Hippocampal formation (tissue), 2 donors: ENCODE measurements around the gene KPTN.
"Not testable (repeated sequence)": the region's sequence is repeated elsewhere in the genome, so short reads cannot be mapped to it uniquely, and the experiment has no call there.

Experiments
- DNase-seq, 2 donors: peaks; one replicate each; lab custom pipeline; 2025; lab: John Stamatoyannopoulos, UW

KPTN gene

DNA sequence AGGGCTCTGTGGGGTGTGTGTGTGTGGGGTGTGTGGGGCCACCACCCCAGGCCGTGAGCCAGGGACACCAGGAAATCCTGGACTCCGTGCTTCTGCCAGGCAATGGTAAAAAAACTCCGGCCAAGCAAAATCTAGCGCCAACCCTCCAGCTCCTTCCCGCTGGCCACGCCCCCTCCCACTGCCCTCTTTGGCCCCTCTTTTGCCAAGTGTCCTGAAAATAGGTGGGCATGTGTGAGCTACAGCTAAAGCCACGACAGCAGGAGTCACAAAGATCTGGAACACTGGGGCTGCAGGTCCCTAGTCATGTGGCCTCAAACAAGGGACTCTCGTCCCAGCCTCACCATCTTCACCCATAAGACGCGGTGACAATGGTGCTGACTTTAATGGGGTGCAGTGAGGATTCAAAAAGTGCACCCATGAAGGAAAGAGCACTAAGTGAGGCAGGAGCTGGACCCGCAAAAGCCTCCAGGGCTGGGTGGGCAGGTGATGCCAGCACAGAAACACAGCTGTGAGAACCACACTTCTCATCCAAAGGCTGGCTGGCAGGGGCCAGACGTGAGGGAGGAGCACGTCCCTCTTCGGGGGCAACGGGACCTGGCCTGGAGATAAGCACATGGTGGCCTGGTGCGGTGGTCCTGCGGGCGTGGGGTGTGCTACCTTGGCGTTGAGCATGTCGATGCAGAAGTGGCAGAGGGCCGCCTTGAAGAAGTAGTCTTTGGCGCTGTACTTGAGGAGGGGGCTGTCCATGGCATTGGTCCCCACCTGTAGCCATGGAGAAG is 7.5 kb upstream of the KPTN start:
- DNase-seq, result no peak

DNA sequence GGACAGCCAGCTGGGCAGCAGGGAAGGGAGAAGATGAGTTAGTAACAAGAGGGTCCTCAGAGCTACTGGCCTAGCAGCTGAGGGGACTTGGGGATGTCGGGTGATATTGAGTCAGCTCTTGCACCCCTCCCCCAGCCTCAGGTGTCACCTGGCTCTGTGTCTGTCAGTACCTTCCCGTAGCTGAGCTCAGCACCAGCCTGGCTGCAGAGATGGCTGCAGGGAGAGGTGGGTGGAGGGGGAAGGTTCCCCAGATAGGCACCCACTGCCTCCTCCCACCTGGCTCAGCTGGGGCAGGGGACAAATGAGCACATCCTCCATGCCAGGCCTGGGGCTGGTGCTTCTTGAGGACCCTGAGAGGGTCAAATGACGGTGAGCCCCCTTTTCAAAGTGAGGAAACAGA is 6.8 kb upstream of the KPTN start:
- no peak for DNase-seq

DNA sequence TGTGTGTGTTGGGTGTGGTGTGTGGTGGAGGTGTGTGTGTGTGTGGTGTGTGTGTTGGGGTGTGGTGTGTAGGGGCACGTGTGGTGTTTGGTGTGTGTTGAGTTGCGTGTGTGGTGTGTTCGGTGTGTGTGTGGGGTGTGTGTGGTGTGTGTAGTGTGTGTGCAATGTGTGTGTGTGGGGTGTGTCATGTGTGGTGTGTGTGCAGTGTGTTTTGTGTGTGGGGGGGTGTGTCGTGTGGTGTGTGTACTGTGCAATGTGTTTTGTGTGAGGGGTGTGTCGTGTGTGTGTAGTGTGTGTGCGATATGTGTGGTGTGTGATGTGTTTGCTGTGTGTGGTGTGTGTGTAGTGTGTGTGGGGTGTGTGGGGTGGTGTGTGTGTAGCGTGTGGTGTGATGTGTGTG is 6.0 kb upstream of the KPTN start:
- no peak for DNase-seq

GRCh38 chr19:47489072-47489914 is 5.3 kb upstream of the KPTN start:
- DNase-seq, result no peak

- no peak for DNase-seq
Measured at GRCh38 chr19:47487551-47488515, 3.8 kb upstream of the KPTN start.

- DNase-seq, result no peak
Measured at GRCh38 chr19:47486900-47487299, 2.9 kb upstream of the KPTN start.

DNA sequence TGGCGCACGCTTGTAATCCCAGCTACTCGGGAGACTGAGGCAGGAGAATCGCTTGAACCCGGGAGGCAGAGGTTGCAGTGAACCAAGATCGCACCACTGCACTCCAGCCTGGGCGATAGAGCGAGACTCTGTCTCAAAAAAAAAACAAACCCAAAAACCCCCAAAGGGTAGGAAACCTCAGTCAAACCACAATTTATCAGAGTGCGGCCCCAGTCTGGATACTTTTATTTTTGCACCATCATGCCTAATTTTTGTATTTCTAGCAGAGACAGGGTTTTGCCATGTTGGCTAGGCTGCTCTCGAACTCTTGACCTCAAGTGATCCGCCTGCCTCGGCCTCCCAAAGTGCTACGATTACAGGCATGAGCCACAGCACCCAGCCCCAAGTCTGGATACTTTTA is 2.2 kb upstream of the KPTN start:
- DNase-seq, result not testable (repeated sequence)

GRCh38 chr19:47485210-47485609 is 1.2 kb upstream of the KPTN start:
- no peak for DNase-seq

- no peak for DNase-seq
Measured at GRCh38 chr19:47483200-47483599, 819 bp downstream of the KPTN start.

GRCh38 chr19:47481460-47482052 is 2.5 kb downstream of the KPTN start:
- DNase-seq, result no peak

GRCh38 chr19:47480658-47481057 is 3.4 kb downstream of the KPTN start:
- DNase-seq, result no peak

- DNase-seq, result no peak
Measured at GRCh38 chr19:47479701-47480503, 4.1 kb downstream of the KPTN start.

- no peak for DNase-seq
Measured at GRCh38 chr19:47476438-47476972, 7.5 kb downstream of the KPTN start.

GRCh38 chr19:47475465-47475864 is 8.6 kb downstream of the KPTN start:
- no peak for DNase-seq

DNA sequence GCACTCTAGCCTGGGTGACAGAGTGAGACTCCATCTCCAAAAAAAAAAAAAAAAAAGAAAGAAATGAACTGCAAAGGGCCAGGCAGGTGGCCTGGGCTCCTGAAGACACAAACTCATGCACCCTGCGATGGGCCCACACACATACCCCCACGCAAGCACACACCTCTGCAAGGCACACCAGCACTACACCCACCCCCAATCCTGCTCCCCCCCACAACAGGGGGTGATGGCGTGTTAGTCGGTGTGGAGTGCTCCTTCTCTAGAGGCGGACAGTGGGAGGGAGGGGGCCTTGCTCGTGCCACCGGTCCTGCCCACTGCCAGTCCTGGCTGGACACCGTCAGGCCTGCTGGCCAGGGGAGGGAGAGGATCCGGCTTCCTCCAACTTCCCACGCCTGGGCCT is 10.7 kb downstream of the KPTN start:
- DNase-seq, result no peak

- peak; percentile 45 to 47 for DNase-seq
Measured at GRCh38 chr19:47471733-47472457, 12.1 kb downstream of the KPTN start, which contains the start of gene SLC8A2. Gene SLC8A2 (minus strand): TSS chr19:47471893. CDS start chr19:47466403, 5,490 bp downstream.

GRCh38 chr19:47471381-47471732 is 12.7 kb downstream of the KPTN start:
- no peak for DNase-seq

DNA sequence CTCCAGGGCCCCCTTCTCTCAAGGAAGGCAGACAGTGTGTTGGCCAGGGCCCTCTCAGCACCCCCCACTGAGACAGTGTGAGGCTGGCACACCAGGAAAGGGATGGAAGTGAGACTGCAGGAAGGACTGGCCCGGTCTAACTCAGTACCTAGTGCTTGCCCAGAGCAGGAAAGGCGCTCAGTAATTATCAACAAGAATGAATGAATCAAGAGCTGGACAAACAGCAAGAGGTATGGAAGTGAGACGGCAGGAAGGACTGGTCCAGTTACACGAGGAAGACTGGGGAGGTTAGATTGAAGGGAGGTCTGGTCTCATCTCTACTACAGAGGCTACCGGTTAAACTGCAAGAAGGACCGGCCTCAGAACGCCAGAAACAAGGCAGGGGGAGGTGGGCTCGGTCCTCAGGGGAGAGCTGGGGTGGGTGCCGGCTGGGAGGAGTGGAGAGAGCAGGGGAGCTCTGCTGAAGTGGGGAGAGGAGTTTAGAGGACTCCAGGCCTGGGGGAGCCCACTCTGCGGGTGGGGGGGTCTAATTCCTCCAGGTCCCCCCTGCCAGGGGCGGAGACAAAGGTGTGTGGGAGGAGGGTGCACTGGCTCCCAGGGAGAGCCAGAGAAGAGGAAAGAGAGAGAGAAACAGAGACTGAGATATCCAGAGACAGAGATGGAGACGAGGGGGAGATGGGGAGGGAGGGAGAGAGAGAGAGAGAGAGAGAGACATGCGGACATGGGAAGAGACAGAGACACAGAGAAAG is 13.4 kb downstream of the KPTN start:
- no peak for DNase-seq

DNA sequence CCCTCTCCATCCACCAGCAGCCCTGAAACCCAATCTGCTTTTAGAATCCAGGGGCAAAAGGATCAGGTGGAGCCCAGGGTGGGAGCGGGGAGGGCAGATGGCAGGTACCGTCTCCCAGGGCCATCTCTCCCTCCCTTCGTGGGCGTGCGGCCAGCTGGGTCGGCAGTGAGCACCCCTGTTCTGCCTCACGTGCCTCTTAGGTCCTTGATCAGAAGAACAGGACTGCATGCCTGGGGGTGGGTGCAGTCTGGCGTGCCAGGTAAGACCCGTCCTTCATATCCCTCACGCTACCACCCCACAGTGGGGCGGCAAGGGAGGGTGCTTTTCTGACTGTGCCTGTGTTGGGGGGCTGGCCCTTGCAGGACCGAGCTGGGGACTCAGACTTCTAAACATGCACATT is 14.3 kb downstream of the KPTN start:
- DNase-seq, result no peak
